ENCODE measurements around the gene EXOC4.

- TF ChIP-seq CTCF (IDR thresholded peaks at IDR 0.05; ENCODE audit: low read depth, low read length, poor library complexity, severe bottlenecking) (no peak), EZH2phosphoT487 (IDR thresholded peaks at IDR 0.05; ENCODE audit: borderline replicate concordance, low read length) (no peak)
These were observed 789.4 kb downstream of the EXOC4 start for GRCh38 chr7:134042307-134042706.

Data from DOHH2 (cell line).